Coronary artery (tissue), 2 donors: ENCODE measurements around the gene TRIM29.

Experiments used
- DNase-seq: peaks from one replicate; pipeline ENCODE4 v3.0.0-alpha.2; 2017; ENCODE audit warnings: low spot score
- H3K27ac ChIP-seq, 2 donors: fragments of 200-600 bp; sonication (generic); one replicate each; pipeline ENCODE4 v1.5.1; 2016 to 2019
- H3K4me3 ChIP-seq: fragments of 200-600 bp; sonication (generic); 2 replicates; pipeline ENCODE4 v1.5.1; 2016; ENCODE audit warnings: mild to moderate bottlenecking, moderate library complexity
- TF ChIP-seq, protein P1 (sequence below): fragments of 200-600 bp; sonication (generic); IDR thresholded peaks from one replicate; pipeline ENCODE4 v1.5.1; 2019; ENCODE audit warnings: antibody characterized with exemption

Gene TRIM29

DNA sequence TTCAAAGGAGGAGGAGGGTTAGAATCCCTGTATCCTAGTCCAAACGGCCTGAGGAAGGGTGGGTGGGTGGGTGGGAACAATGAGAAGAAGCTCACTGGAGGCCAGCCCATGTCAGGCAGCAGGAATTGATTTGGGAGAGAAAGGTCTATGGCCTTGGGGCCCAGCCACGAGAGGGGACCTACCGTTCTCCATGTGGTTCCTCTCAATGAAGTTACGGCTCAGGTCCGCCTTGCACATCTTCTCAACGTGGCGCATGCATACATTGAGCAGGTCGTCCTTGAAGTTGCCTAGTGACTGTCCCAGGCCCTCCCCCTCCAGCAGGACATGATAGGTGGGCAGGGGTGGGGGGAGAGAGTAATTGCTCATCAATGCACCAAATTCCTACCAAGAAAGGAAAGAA is 12.4 kb downstream of the TRIM29 start:
- no peak for DNase-seq
- no peak overlapping the region for H3K4me3 ChIP-seq
- TF ChIP-seq, protein P1, sequence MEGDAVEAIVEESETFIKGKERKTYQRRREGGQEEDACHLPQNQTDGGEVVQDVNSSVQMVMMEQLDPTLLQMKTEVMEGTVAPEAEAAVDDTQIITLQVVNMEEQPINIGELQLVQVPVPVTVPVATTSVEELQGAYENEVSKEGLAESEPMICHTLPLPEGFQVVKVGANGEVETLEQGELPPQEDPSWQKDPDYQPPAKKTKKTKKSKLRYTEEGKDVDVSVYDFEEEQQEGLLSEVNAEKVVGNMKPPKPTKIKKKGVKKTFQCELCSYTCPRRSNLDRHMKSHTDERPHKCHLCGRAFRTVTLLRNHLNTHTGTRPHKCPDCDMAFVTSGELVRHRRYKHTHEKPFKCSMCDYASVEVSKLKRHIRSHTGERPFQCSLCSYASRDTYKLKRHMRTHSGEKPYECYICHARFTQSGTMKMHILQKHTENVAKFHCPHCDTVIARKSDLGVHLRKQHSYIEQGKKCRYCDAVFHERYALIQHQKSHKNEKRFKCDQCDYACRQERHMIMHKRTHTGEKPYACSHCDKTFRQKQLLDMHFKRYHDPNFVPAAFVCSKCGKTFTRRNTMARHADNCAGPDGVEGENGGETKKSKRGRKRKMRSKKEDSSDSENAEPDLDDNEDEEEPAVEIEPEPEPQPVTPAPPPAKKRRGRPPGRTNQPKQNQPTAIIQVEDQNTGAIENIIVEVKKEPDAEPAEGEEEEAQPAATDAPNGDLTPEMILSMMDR, result no peak
- H3K27ac ChIP-seq, result no peak overlapping the region

GRCh38 chr11:120125024-120125423 is 12.9 kb downstream of the TRIM29 start:
- DNase-seq, result no peak
- TF ChIP-seq, protein P1, result no peak
- Histone ChIP-seq H3K27ac (no peak overlapping the region), H3K4me3 (no peak overlapping the region)

DNA sequence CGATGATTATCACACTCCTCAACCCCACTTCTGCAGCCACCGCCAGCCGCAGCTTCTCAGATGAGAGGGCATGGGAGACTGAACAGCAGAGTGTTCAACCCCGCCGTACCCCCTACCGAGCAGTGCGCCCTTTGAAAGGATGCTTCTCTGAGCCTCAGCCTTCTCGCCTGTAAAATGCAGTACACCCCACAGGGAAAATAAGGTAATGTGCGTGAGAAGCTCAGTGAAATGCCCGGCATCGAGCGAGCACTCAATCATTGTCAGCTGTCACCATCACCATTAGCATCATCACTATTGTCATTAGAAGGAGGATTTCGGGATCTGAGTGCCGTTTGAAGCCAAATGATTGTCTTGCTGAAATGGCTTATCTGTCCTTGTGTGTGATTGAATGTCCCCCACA is 13.6 kb downstream of the TRIM29 start:
- no peak for DNase-seq
- Histone ChIP-seq H3K27ac (no peak overlapping the region), H3K4me3 (no peak overlapping the region)
- TF ChIP-seq, protein P1, result no peak

- DNase-seq, result no peak
- Histone ChIP-seq H3K4me3 (no peak overlapping the region), H3K27ac (no peak overlapping the region)
- TF ChIP-seq, protein P1, result no peak
These were observed 14.0 kb downstream of the TRIM29 start for GRCh38 chr11:120123946-120124345.

DNA sequence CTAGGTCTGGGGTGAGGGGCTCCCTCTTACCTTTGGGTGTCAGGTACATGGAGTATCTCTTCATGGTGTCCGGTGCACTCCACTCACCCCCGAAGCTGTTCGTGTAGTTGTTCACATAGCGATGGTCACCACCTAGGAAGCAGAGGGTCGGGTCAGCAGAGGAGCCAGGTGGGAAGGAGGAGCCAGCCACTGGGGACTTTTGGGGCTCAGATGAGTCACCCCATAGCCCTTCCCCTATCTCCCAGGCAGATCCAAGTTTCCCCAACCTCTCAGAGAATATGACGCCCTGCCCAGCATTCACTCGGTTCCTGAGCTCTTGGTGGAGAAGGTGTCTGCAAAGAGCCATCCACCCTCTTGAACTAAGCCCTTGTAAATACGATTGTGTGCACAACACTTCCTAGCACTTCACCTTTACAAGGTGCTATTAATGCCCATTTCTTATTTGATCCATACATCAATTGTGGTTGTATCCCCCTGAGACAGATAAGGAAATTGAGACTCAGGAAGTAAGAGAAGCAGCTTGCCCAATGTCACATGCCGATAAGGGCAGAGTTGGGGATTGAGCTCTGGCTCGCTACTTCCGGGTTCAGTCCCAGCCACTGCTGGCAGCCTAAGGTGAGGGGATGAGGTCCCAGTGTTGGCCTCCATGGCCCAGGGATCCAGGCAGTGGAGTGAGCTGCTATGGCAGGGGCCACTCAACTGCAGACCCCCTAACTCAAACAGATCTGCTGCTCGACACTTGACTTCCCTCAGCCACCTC is 14.8 kb downstream of the TRIM29 start:
- no peak overlapping the region for H3K27ac ChIP-seq

DNA sequence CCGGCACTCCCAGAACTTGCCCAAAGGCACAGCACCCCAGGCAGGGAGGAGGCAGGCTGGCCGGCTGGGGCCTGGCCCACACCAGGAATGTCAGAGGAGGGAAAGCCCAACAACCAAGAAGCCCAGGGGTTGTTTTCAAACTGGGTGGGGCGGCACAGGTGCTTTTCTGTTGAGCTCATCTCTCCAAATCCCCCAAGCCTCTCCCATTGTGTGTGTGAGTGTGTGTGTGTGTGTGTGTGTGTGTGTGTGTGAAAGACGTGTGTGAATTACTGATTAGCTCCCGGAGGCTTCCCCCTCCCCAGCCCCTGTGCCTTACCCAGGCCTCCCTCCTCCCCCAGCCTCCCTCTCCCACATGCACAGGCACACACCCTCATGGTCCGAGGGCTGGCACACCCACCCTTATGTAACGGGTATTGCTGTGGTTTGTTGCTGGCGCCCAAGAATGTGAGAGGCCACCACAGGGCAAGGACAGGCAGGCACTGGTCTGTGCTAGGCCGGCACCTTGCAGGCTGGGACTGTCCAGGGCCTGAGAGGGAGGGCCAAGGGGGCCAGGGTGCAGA is 15.9 kb downstream of the TRIM29 start:
- Histone ChIP-seq H3K4me3 (no peak overlapping the region), H3K27ac (no peak overlapping the region)
- TF ChIP-seq, protein P1, result no peak
- DNase-seq, result no peak

More for the DNA sequence above, 14.8 kb downstream of the TRIM29 start:
- no peak for DNase-seq
- TF ChIP-seq, protein P1, result no peak
- H3K4me3 ChIP-seq, result no peak overlapping the region

- TF ChIP-seq, protein P1, result no peak
- Histone ChIP-seq H3K4me3 (no peak overlapping the region), H3K27ac (no peak overlapping the region)
- DNase-seq, result no peak
These were observed 16.6 kb downstream of the TRIM29 start for GRCh38 chr11:120121336-120121735.
